Activated CD4-positive, alpha-beta T cell treated with anti-CD3 and anti-CD28 coated beads, Interleukin-2, amount 50 U/mL, for 16 hours (primary cell): ENCODE data around the gene KCNAB1.

Source experiments
- DNase-seq: peaks from one replicate; pipeline ENCODE4 v3.0.0-alpha.2; 2020

KCNAB1 gene

GRCh38 chr3:156381253-156381652, 260.9 kb downstream of the KCNAB1 start:
- DNase-seq: no peak

GRCh38 chr3:156382458-156383346, 262.3 kb downstream of the KCNAB1 start:
- DNase-seq: peak; percentile 19

- no peak for DNase-seq
These were observed 263.2 kb downstream of the KCNAB1 start for GRCh38 chr3:156383441-156384025.

GRCh38 chr3:156388497-156389448, 268.4 kb downstream of the KCNAB1 start:
- DNase-seq: no peak

GRCh38 chr3:156389449-156389950, 269.1 kb downstream of the KCNAB1 start:
- no peak for DNase-seq

- no peak for DNase-seq
These were observed 270.5 kb downstream of the KCNAB1 start for GRCh38 chr3:156390846-156391245.

- no peak for DNase-seq
These were observed 275.8 kb downstream of the KCNAB1 start for GRCh38 chr3:156395961-156396710.

- DNase-seq: no peak
These were observed 276.5 kb downstream of the KCNAB1 start for GRCh38 chr3:156396851-156397250.

- no peak for DNase-seq
These were observed 277.2 kb downstream of the KCNAB1 start for GRCh38 chr3:156397534-156397933.

GRCh38 chr3:156400062-156400461, 279.7 kb downstream of the KCNAB1 start:
- DNase-seq: no peak

- no peak for DNase-seq
These were observed 280.4 kb downstream of the KCNAB1 start for GRCh38 chr3:156400735-156401134.

GRCh38 chr3:156404217-156404616, 283.8 kb downstream of the KCNAB1 start:
- no peak for DNase-seq

GRCh38 chr3:156406393-156406792, 286.0 kb downstream of the KCNAB1 start:
- DNase-seq: no peak

- no peak for DNase-seq
These were observed 287.3 kb downstream of the KCNAB1 start for GRCh38 chr3:156407617-156408225.

- DNase-seq: no peak
These were observed 289.3 kb downstream of the KCNAB1 start for GRCh38 chr3:156409694-156410093.

GRCh38 chr3:156412600-156412999, 292.2 kb downstream of the KCNAB1 start:
- no peak for DNase-seq

GRCh38 chr3:156413293-156413892, 293.0 kb downstream of the KCNAB1 start:
- DNase-seq: no peak

GRCh38 chr3:156416846-156417558, 296.6 kb downstream of the KCNAB1 start:
- DNase-seq: no peak

- DNase-seq: no peak
These were observed 297.3 kb downstream of the KCNAB1 start for GRCh38 chr3:156417559-156418132.

- DNase-seq: no peak
These were observed 298.1 kb downstream of the KCNAB1 start for GRCh38 chr3:156418428-156418827.
